ENCODE data around the gene P3H1. TPM values are rescaled to one million over a fixed set of nuclear protein-coding genes. Genes with fewer than 3 reads are reported as not detected.
"Not testable (repeated sequence)": the region's sequence is repeated elsewhere in the genome, so short reads cannot be mapped to it uniquely, and the experiment has no call there.

P3H1 gene
- total and polyA plus RNA-seq, 4 donors = 15.2 to 64.3 (median 46.1) TPM

DNA sequence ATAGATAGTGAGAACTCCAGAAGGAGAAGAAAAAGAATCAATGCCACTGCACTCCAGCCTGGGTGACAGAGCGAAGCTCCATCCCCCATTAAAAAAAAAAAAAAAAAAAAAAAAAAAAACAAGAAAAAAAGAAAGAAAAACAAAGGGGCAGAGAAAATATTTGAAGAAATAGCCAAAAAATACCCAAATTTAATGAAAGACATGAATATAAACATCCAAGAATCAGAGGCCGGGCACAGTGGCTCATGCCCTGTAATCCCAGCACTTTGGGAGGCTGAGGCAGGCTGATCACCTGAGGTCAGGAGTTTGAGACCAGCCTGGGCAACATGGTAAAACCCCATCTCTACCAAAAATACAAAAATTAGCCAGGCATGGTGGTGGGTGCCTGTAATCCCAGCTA is 44.4 kb downstream of the P3H1 start:
- H3K27me3 ChIP-seq (ENCODE audit: control insufficient read depth in 1 of 2, insufficient read depth in 2 of 2, low read length in 1 of 2); H3K27ac ChIP-seq (ENCODE audit: low read depth in 1 of 2, low read length in 2 of 2); ATAC-seq (ENCODE audit: low FRiP score); intact Hi-C loops (cut with DNase I); DNase-seq; H3K4me3 ChIP-seq (ENCODE audit: low read length in 2 of 2); H3K4me1 ChIP-seq (ENCODE audit: control insufficient read depth in 1 of 2, insufficient read depth in 2 of 2, low read length in 2 of 2); H3K36me3 ChIP-seq (ENCODE audit: control insufficient read depth in 1 of 2, insufficient read depth in 2 of 2, low read length in 1 of 2); H3K9me3 ChIP-seq (ENCODE audit: control insufficient read depth, low read length): not testable (repeated sequence)
- 87 to 89% methylated on average over 2 of the region's 2 CpGs for WGBS, 2 donors

DNA sequence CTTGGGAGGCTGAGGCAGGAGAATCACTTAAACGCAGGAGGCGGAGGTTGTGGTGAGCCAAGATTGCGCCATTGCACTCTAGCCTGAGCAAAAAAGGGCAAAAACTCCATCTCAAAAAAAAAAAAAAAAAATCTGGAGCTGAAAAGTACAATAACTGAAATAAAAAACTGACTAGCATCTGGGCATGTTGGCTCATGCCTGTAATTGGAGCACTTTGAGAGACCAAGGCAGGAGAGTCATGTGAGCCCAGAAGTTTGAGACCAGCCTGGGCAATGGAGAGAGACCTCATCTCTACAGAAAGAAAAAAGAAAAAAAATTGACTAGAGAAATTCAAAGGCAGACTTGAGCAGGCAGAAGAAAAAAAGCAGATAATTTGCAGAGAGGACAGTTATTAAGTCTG is 44.9 kb downstream of the P3H1 start:
- H3K4me1 ChIP-seq (ENCODE audit: control insufficient read depth in 1 of 2, insufficient read depth in 2 of 2, low read length in 2 of 2) = no peaks in the 10 kb centered on the region
- no peaks in the 10 kb centered on the region for H3K27me3 ChIP-seq (ENCODE audit: control insufficient read depth in 1 of 2, insufficient read depth in 2 of 2, low read length in 1 of 2)
- H3K9me3 ChIP-seq (ENCODE audit: control insufficient read depth, low read length) = no peaks in the 10 kb centered on the region
- intact Hi-C loops (cut with DNase I) = no loop called here
- H3K36me3 ChIP-seq (ENCODE audit: control insufficient read depth in 1 of 2, insufficient read depth in 2 of 2, low read length in 1 of 2) = no peaks in the 10 kb centered on the region
- no peak overlapping the region for H3K27ac ChIP-seq (ENCODE audit: low read depth in 1 of 2, low read length in 2 of 2)
- H3K4me3 ChIP-seq (ENCODE audit: low read length in 2 of 2) = no peak overlapping the region
- WGBS, 2 donors = 98 to 99% methylated on average over 3 of the region's 3 CpGs
- DNase-seq = no peak
- no peak for ATAC-seq (ENCODE audit: low FRiP score)

DNA sequence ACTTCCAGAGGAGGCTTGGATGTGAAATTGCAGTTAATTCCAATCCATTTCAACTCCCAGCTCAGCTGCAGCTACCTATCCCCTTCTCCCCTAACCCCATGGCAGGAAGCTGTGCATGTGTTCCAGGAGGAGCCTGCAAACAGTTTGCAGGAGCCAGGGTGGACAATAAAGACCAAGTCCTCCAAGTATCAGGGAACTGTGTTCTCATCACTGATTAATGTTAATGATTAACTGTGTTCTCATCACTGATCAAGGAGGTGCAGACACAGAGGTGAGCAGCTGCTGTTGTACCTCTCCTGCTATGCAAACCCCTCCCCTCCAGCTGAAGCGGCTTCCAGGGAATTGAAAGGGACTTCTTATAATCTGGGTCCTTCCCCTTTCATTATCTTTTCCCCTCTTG is 46.0 kb downstream of the P3H1 start:
- intact Hi-C loops (cut with DNase I) = no loop called here
- Histone ChIP-seq H3K4me1 (ENCODE audit: control insufficient read depth in 1 of 2, insufficient read depth in 2 of 2, low read length in 2 of 2) (no peaks in the 10 kb centered on the region), H3K4me3 (ENCODE audit: low read length in 2 of 2) (no peak overlapping the region), H3K9me3 (ENCODE audit: control insufficient read depth, low read length) (no peaks in the 10 kb centered on the region), H3K36me3 (ENCODE audit: control insufficient read depth in 1 of 2, insufficient read depth in 2 of 2, low read length in 1 of 2) (no peaks in the 10 kb centered on the region), H3K27ac (ENCODE audit: low read depth in 1 of 2, low read length in 2 of 2) (no peak overlapping the region), H3K27me3 (ENCODE audit: control insufficient read depth in 1 of 2, insufficient read depth in 2 of 2, low read length in 1 of 2) (no peaks in the 10 kb centered on the region)
- 95 to 100% methylated on average over 1 of the region's 1 CpG for WGBS, 2 donors
- DNase-seq (no peak), ATAC-seq (ENCODE audit: low FRiP score) (no peak)

DNA sequence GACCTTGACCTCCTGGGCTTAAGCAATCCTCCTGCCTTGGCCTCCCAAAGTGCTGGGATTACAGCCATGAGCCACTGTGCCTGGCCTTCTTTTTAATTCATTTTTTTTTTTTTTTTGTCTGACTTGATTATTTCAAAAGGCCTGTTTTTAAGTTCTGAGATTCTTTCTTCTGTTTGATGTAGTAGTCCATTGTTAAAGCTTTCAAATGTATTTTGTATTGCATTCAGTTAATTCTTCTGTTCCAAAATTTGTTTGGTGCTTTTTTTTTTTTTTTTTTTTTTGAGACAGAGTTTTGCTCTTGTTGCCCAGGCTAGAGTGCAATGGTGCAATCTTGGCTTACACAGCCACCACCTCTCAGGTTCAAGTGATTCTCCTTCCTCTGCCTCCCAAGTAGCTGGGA is 52.4 kb downstream of the P3H1 start:
- H3K27me3 ChIP-seq (ENCODE audit: control insufficient read depth in 1 of 2, insufficient read depth in 2 of 2, low read length in 1 of 2); H3K4me1 ChIP-seq (ENCODE audit: control insufficient read depth in 1 of 2, insufficient read depth in 2 of 2, low read length in 2 of 2); ATAC-seq (ENCODE audit: low FRiP score); H3K9me3 ChIP-seq (ENCODE audit: control insufficient read depth, low read length); DNase-seq; H3K36me3 ChIP-seq (ENCODE audit: control insufficient read depth in 1 of 2, insufficient read depth in 2 of 2, low read length in 1 of 2); intact Hi-C loops (cut with DNase I); H3K4me3 ChIP-seq (ENCODE audit: low read length in 2 of 2); H3K27ac ChIP-seq (ENCODE audit: low read depth in 1 of 2, low read length in 2 of 2): not testable (repeated sequence)

DNA sequence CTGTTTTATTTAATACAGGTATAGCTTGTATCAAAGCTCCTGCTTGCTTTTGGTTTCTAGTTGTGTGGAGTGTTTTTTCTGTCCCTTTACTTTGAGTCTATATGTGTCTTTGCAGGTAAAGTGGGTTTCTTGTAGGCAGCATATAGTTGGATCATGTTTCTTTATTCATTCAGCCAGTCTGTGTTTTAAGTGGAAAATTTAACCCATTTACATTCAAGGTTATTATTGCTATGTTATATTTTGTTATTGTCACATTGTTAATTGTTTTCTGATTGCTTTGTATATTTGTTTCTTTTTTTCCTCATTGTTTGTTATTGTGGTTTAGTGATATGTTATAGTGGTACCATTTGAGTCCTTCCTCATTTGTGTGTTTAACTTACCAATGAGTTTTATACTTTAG is 53.5 kb downstream of the P3H1 start:
- ATAC-seq (ENCODE audit: low FRiP score) = no peak
- Histone ChIP-seq H3K27me3 (ENCODE audit: control insufficient read depth in 1 of 2, insufficient read depth in 2 of 2, low read length in 1 of 2) (no peaks in the 10 kb centered on the region), H3K4me1 (ENCODE audit: control insufficient read depth in 1 of 2, insufficient read depth in 2 of 2, low read length in 2 of 2) (no peaks in the 10 kb centered on the region), H3K4me3 (ENCODE audit: low read length in 2 of 2) (no peak overlapping the region), H3K36me3 (ENCODE audit: control insufficient read depth in 1 of 2, insufficient read depth in 2 of 2, low read length in 1 of 2) (no peaks in the 10 kb centered on the region), H3K9me3 (ENCODE audit: control insufficient read depth, low read length) (peaks cover 3% of the 10 kb centered on the region), H3K27ac (ENCODE audit: low read depth in 1 of 2, low read length in 2 of 2) (no peak overlapping the region)
- DNase-seq = no peak
- intact Hi-C loops (cut with DNase I) = no loop called here

DNA sequence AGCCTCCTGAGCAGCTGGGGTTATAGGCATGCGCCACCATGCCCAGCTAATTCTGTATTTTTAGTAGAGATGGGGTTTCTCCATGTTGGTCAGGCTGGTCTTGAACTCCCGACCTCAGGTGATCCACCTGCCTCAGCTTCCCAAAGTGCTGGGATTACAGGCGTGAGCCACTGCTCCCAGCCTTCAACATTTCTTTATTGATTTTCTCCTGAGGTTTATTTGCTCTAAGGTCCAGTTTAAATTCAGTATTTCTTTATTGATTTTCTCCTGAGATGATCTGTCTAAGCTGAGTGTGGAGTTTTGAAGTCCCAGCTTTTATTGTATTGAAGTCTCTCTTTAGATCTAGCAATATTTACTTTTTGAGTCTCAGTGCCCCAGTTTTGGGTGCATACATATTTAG is 54.0 kb downstream of the P3H1 start:
- H3K9me3 ChIP-seq (ENCODE audit: control insufficient read depth, low read length); DNase-seq; H3K27me3 ChIP-seq (ENCODE audit: control insufficient read depth in 1 of 2, insufficient read depth in 2 of 2, low read length in 1 of 2); H3K36me3 ChIP-seq (ENCODE audit: control insufficient read depth in 1 of 2, insufficient read depth in 2 of 2, low read length in 1 of 2); H3K4me3 ChIP-seq (ENCODE audit: low read length in 2 of 2); ATAC-seq (ENCODE audit: low FRiP score); intact Hi-C loops (cut with DNase I); H3K4me1 ChIP-seq (ENCODE audit: control insufficient read depth in 1 of 2, insufficient read depth in 2 of 2, low read length in 2 of 2); H3K27ac ChIP-seq (ENCODE audit: low read depth in 1 of 2, low read length in 2 of 2): not testable (repeated sequence)
- 93 to 96% methylated on average over 3 of the region's 3 CpGs for WGBS, 2 donors

DNA sequence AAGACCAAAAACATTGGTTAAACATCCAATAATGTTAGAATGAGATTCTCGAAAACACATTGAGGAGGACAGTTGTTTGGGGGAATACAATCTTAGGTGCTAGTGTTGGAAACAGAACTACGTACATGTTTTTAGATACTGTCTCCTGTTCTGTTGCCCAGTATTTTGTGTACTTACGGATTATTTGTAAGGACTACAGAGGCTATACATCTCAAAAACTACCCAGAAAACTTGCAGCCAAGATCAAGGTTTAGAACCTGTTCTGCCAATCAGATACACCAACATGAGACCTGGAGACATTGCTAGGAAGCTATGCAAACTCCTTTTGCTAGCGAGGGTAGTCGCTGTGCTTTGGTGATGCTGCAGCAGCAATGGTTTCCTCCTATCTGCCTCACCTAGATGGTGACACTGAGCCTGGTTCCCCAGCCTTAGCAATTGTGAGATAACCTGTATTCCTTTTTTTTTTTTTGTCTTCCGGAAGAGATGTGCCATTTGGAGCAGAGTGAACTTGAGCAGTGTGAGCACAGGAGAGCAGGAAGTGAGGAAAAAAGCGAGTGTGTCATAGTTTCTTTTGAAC is 62.9 kb downstream of the P3H1 start:
- Histone ChIP-seq H3K9me3 (ENCODE audit: control insufficient read depth, low read length) (no peaks in the 10 kb centered on the region), H3K27ac (ENCODE audit: low read depth in 1 of 2, low read length in 2 of 2) (no peak overlapping the region), H3K4me3 (ENCODE audit: low read length in 2 of 2) (no peak overlapping the region), H3K27me3 (ENCODE audit: control insufficient read depth in 1 of 2, insufficient read depth in 2 of 2, low read length in 1 of 2) (no peaks in the 10 kb centered on the region), H3K4me1 (ENCODE audit: control insufficient read depth in 1 of 2, insufficient read depth in 2 of 2, low read length in 2 of 2) (no peaks in the 10 kb centered on the region), H3K36me3 (ENCODE audit: control insufficient read depth in 1 of 2, insufficient read depth in 2 of 2, low read length in 1 of 2) (peaks cover 8 to 11% of the 10 kb centered on the region in 2 donors)
- 94 to 95% methylated on average over 7 of the region's 7 CpGs for WGBS, 2 donors
- no peak for ATAC-seq (ENCODE audit: low FRiP score)
- no peak for DNase-seq
- intact Hi-C loops (cut with DNase I) = no loop called here

DNA sequence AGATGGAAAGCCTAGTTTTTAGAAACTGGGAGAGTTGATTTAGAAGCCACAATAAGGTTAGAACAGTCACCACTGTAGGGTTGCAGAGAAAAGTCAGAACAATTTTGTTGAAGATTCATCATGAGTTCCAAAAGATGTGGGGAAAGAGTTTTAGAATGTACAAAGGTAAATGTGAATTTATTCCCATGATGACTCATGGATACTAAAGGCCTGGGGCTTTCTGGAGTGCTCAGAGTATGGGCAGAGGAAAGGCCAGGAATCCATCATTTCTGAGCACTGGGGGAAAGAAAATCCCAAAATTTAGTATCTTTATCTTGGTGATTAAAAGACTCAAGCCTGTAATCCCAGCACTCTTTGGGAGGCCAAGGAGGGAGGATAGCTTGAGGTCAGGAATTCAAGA is 66.8 kb downstream of the P3H1 start:
- DNase-seq (no peak), ATAC-seq (ENCODE audit: low FRiP score) (no peak)
- H3K9me3 ChIP-seq (ENCODE audit: control insufficient read depth, low read length) = no peaks in the 10 kb centered on the region
- no peak overlapping the region for H3K4me3 ChIP-seq (ENCODE audit: low read length in 2 of 2)
- H3K27ac ChIP-seq (ENCODE audit: low read depth in 1 of 2, low read length in 2 of 2) = no peak overlapping the region
- peaks cover 4 to 11% of the 10 kb centered on the region in 2 donors for H3K36me3 ChIP-seq (ENCODE audit: control insufficient read depth in 1 of 2, insufficient read depth in 2 of 2, low read length in 1 of 2)
- H3K27me3 ChIP-seq (ENCODE audit: control insufficient read depth in 1 of 2, insufficient read depth in 2 of 2, low read length in 1 of 2) = no peaks in the 10 kb centered on the region
- H3K4me1 ChIP-seq (ENCODE audit: control insufficient read depth in 1 of 2, insufficient read depth in 2 of 2, low read length in 2 of 2) = no peaks in the 10 kb centered on the region
- intact Hi-C loops (cut with DNase I) = no loop called here

DNA sequence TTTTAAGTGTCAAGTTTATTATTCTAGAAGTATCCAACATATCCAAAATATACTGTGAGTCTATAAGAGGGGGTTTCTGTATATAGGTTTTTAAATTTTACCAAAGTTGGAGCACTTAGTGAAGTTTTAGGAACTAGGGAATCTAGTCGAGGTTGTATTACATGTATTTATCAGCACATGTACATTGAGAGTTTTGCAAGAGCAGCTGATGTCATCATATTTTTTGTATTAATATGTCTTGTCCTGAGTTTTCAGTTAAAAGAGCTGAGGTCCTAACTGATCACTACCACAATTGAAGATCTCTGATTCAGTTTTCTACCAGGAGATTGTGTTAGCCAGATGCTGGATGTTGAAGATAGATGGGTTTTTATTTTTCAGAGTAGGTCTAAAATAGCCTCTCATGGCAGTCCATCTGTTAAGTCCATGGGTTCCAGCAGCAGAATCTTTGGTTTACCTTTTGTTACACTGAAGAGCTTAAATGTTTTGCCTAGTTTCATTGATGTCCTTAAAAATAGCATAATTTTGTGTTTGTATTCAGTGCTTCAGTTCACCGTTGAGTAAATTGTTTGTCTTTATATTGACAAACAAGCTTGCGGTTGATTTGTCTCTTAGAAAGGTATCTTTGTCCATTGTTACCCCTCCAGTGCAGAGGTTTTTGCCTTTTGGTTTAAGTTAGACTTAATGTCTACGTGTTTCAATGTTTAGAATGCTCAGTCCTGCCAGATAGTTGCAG is 68.6 kb downstream of the P3H1 start:
- H3K27me3 ChIP-seq (ENCODE audit: control insufficient read depth in 1 of 2, insufficient read depth in 2 of 2, low read length in 1 of 2) = no peaks in the 10 kb centered on the region
- DNase-seq (no peak), ATAC-seq (ENCODE audit: low FRiP score) (no peak)
- no peak overlapping the region for H3K4me3 ChIP-seq (ENCODE audit: low read length in 2 of 2)
- 93 to 94% methylated on average over 4 of the region's 4 CpGs for WGBS, 2 donors
- peaks cover 4 to 6% of the 10 kb centered on the region in 2 donors for H3K36me3 ChIP-seq (ENCODE audit: control insufficient read depth in 1 of 2, insufficient read depth in 2 of 2, low read length in 1 of 2)
- intact Hi-C loops (cut with DNase I) = no loop called here
- no peaks in the 10 kb centered on the region for H3K4me1 ChIP-seq (ENCODE audit: control insufficient read depth in 1 of 2, insufficient read depth in 2 of 2, low read length in 2 of 2)
- no peaks in the 10 kb centered on the region for H3K9me3 ChIP-seq (ENCODE audit: control insufficient read depth, low read length)
- no peak overlapping the region for H3K27ac ChIP-seq (ENCODE audit: low read depth in 1 of 2, low read length in 2 of 2)

Measured in aorta (tissue), 5 donors.